GM21619 (cell line): Measurements from ENCODE around the gene KIF20A.
"Not testable (repeated sequence)": the region's sequence is repeated elsewhere in the genome, so short reads cannot be mapped to it uniquely, and the experiment has no call there.

Experiments
- ATAC-seq: cut with Tn5 transposase; IDR thresholded peaks from one replicate; pipeline ENCODE4 v1.9.1; 2021; ENCODE audit not compliant: unreplicated experiment

KIF20A gene

DNA sequence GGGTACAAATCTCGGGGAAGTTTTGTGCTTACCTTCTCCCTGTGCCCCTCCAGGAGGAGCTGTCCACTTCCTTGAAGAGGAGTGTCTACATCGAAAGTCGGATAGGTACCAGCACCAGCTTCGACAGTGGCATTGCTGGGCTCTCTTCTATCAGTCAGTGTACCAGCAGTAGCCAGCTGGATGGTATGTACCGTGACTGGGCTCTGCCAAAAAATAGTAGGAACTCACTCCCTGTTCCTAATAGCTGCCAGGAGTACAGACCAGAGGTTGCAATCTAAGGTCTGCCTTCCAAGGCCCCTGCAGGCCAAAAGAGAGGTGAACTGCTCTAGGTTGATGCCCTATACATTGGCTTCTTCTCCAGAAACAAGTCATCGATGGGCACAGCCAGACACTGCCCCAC is 3.9 kb downstream of the KIF20A start:
- ATAC-seq: no peak

DNA sequence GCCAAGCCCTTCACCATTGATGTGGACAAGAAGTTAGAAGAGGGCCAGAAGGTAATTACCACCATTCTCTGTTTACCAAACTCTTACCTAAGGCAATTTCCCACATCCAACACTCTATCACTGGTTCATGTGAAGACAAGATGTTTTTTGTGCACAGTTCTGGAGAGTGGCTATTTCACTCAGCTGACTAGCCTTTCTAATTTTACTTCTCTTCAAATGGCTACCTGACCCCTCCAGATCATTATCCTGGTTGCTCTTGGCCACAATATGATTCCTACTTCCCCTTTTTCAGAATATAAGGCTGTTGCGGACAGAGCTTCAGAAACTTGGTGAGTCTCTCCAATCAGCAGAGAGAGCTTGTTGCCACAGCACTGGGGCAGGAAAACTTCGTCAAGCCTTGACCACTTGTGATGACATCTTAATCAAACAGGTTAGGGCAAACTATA is 7.1 kb downstream of the KIF20A start:
- ATAC-seq: no peak

DNA sequence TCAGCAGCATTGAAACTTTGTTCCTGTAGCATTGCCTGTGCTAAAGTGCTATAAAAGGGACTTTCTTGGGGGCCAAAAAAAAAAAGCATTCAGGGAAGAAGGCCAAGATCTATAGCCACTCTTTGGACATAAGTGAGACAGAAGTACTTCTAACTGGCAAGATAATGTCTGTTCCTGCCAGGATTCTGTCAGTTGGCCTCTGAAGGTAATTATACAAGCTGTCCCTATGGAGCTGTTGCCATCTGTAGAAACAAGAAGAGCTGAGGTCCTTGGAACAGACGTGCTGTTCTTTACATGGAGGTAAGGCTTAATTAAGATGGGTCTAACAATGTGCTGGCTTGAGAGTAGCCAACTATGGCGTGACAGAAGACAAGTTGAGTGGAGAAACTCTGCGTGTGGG is 9.7 kb downstream of the KIF20A start:
- no peak for ATAC-seq

DNA sequence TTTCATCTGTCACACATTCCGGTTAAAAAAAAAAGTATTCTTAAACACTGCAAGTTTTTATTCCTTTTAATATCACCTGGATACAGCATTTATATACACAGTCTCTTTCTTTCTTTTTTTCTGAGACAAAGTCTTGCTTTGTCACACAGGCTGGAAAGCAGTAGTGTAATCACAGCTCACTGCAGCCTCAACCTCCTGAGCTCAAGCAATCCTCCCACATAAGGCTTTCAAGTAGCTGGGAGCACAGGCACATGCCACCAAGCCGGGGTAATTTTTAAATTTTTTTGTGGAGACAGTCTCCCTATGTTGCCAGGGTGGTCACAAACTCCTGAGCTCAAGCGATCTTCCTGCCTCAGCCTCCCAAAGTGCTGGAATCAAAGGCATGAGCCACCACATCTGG is 13.9 kb downstream of the KIF20A start:
- no peak for ATAC-seq

DNA sequence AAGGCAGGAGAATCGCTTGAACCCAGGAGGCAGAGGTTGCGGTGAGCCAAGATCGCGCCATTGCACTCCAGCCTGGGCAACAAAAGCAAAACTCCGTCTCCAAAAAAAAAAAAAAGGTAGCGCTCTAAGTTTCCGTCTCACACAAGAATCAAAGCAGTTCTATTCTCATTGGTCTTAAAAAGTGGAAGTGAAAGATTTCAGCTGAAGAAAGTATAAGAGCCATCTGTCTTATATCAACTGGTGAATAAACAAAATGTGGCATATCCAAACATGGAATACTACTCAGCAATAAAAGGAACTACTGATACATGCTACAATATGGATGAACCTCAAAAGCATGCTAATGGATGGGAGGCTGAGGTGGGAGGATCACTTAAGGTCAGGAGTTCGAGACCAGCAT is 14.9 kb downstream of the KIF20A start:
- not testable (repeated sequence) for ATAC-seq

DNA sequence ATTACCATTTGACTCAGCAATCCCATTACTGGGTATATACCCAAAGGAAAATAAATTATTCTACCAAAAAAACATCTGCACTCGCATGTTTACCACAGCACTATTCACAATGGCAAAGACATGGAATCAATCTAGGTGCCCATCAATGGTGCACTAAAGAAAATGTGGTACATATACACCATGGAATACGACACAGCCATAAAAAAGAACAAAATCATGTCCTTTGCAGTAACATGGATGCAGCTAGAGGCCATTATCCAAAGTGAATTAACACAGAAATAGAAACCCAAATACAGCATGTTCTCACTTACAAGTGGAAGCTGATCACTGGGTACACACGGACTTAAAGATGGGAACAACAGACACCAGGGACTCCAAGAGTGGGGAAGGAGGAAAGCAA is 32.1 kb downstream of the KIF20A start:
- no peak for ATAC-seq

DNA sequence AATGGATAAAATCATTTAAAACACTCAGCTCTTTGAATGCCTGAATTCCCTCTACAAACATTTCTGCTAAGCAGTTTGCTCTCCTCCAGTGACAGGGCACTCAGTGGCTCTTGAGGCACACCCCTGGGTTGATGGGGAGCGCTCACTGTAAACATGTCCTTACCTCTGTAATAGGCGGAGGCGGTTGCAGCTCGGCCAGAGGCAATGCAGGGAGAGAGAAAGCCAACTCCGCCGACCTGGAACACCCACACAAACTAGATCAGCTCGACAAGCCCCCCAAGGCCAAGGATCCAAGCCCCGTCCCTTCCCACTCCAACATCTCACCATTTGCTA is 33.9 kb downstream of the KIF20A start:
- peak; percentile 2 for ATAC-seq

DNA sequence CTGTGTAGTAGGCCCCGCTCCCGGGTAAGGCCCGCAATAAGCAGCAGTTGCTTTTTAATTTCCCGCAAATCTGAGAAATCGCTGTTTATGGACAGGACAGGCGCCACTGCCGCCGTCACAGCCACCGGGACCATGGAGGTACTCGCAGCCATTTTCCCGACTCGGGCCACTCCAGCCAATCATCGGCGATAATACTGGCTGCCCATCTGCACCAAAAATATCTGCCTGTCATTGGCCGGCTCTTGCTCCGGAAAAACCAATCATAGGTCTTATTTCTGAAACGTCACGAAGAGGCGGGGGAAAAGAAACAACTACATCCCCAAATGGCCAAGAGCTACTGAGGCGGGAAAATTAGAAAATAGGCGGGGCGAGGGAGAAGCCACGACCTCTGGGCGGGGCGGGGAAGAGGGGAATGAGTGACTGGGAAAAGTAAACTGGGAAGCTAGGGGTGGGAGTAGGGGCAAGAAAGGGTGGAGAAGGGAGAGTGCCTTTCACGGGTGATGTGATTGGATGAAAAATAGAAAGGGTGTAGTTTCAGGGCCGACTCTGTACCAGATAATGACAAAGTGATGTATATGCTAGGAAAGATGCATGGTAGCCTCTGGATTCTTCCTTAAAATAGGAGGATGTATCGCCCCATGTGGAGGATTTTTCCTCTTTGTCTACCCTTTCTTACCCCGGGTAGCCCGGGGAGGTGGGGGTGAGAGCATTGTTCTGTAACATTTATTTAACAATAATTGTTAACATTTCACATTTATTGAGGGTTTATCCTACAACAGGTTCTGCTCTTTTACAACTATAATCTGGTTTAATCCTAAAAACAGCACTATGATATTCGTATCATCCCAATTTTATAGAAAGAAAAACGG is 34.5 kb downstream of the KIF20A start, which contains the start of gene CDC23:
Gene CDC23, minus strand, starts transcription at position 163 of the 869 bp plus-strand sequence. Its CDS starts 11 bp downstream, at position 152.
- peak; percentile 95 for ATAC-seq

DNA sequence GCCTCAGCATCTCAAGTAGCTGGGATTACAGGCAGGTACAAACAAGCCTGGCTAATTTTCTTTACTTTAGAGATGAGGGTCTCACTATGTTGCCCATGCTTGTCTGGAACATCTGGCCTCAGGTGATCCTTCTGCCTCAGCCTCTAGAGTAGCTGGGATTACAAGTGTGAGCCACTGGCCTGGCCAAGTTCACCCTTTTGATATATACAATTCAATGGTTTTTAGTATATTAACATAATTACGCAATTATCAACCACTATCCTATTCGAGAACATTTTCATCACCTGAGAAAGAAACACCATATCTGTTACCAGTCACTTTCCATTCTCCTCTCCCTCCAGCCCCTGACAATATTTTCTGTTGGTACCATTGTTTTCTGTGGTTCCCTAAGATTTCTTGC is 37.9 kb downstream of the KIF20A start:
- ATAC-seq: no peak

DNA sequence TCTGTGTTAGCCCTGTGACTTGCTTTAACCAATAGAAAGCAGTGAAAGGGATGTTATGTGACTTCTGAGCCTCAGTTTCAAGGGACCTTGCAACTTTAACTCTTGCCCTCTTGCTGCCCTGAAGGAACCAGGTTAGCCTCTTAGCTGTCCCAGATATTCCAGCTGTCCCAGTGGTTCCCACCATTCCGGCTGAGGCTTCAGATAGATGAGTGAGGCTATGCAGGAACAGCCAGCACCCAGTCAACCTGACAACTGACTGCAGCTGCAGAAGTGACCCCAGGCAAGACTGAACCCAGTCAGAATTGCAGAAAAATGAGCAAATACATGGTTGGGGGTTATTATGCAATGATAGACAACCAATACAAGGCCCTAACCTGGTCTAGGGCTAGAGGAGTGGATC is 44.6 kb downstream of the KIF20A start:
- no peak for ATAC-seq

DNA sequence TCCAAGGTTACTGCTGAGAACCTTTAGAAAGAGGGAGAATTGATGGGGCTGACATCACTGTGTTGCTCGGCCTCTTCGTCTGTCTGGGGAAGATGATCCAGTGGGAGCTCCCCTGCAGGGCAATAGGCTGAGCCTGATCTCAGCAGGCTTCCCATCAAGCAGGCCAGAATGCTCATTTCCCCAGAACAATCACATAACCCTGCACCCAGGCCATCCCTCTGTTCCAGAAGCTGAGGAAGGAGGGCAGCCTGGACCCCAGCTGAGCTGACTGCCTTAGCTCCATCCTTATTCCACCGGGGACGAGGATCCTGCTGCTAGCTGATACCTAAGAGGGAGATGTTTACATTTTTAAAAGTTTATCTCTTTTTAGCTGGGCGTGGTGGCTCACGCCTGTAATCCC is 45.8 kb downstream of the KIF20A start:
- no peak for ATAC-seq

DNA sequence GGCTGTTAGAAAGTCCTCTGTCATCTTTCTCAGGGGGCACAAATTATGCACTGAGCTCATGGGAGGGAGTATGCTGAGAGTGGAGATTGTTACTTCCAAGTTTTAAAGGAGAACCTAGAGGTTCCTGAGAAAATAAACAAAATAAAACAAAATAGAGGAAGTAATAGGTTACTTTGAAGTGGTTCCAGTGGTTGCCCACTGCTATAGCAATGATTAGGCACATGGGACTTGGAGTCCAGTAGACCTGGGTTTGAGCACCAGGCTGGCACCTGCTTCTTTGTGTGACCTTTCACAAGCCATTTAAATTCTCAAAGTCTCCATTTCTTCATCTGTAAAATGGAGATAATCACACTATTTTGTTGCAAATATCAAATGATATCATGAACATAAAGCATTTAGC is 48.0 kb downstream of the KIF20A start:
- ATAC-seq: no peak

DNA sequence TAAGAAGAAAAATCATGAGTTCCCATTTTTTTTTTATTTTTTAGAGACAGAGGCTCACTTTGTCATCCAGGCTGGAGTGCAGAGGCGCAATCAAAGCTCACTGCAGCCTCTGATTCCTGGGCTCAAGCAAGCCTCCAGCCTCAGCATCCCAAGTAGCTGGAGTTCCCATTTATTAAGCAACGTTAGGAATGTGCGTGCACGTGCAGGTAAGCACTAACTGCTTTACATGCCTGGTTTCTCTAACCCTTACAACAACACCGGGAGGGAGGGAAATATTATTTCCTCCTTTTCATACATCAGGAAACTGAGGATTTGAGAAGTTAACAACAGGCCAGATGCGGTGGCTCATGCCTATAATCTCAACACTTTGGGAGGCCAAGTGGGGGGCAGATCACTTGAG is 50.5 kb downstream of the KIF20A start:
- ATAC-seq: no peak

DNA sequence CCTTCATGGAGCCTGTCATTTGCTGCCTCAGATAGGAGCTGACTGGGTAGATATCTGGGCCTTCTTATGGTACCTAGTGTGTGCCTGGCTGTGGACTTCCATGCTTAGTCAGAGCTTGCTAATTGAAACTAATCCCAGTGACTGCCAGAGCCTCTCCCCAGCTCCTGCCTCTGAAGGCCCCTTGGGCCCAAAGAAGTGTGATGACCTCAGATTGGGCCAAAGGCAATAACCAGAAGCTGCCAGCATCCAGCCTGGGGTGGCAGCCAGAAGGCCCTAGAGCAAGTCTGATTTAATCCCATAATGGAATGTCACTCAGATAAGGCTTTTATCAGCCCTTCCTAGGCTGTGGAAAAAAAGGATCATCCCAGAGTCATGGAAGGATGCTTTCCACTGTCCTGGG is 51.3 kb downstream of the KIF20A start:
- ATAC-seq: no peak

DNA sequence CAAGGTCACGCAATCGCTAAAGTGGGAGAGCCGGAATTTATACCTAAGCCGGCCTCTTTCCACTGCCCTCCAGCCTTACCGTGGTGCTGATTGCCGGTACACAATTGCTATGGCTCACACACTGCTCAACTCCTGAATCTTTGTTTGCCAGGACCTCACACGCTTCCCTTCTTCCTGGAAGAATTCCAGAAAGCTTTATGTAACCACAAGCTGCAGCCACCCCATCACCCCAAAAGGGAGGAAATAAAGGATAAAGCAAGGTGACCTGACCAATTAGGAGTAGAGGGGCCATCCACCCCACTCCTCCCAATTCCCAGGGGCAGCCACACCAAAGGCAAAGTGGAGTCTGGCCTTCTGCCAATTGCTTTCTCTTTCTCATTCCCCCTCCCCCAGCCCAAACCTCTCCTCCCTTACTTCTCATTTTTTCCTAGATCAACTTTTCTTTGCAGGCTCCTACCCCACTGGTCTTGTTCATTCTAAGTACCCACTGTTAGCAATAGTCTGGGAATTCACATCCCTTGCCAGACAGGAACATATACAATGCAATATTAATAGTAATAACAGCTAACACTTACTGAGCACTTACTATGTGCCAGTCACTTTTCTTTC is 52.2 kb downstream of the KIF20A start:
- no peak for ATAC-seq

DNA sequence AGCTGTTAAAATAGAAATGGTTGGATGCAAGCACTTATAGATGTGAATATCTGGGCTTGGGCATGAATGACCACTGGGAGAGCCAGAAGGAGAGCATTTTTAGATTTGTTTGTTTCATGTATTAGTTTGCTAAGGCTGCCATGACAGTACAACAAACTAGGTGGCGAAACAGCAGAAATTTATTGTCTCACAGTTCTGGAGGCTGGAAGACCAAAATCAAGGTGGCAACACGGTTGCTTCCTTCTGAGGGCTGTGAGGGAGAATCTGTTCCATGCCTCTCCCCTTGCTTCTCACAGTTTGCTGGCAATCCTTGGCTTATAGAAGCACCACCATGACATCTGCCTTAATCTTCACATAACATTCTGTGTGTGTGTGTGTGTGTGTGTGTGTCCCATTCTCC is 54.4 kb downstream of the KIF20A start:
- no peak for ATAC-seq

DNA sequence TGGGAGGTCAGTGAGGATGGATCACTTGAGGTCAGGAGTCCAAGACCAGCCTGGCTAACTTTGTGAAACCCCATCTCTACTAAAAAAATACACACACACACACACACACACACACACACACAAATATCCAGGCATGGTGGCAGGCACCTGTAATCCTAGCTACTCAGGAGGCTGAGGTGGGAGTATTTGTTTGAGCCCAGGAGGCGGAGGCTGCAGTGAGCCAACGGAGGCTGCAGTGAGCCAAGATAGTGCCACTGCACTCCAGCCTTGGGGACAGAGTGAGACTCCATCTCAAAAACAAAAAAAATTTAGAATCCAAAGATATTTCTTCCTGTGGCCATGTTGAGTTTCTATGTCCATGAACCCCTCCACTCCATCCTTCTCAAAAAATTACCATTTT is 55.7 kb downstream of the KIF20A start:
- ATAC-seq: no peak
